ENCODE results near the gene MACROD2. TPM values are rescaled to one million over a fixed set of nuclear protein-coding genes. Genes with fewer than 3 reads are reported as not detected.

MACROD2 gene
- total and polyA plus RNA-seq, 11 donors, result 0.54 to 5.4 (median 2.4) TPM

- TF ChIP-seq POLR2A (IDR thresholded peaks at IDR 0.05), result no peak
- TF ChIP-seq, protein P1, sequence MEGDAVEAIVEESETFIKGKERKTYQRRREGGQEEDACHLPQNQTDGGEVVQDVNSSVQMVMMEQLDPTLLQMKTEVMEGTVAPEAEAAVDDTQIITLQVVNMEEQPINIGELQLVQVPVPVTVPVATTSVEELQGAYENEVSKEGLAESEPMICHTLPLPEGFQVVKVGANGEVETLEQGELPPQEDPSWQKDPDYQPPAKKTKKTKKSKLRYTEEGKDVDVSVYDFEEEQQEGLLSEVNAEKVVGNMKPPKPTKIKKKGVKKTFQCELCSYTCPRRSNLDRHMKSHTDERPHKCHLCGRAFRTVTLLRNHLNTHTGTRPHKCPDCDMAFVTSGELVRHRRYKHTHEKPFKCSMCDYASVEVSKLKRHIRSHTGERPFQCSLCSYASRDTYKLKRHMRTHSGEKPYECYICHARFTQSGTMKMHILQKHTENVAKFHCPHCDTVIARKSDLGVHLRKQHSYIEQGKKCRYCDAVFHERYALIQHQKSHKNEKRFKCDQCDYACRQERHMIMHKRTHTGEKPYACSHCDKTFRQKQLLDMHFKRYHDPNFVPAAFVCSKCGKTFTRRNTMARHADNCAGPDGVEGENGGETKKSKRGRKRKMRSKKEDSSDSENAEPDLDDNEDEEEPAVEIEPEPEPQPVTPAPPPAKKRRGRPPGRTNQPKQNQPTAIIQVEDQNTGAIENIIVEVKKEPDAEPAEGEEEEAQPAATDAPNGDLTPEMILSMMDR (IDR thresholded peaks at IDR 0.05), result no peak
- Histone ChIP-seq H3K36me3 (no peaks in the 10 kb centered on the region), H3K9me3 (no peaks in the 10 kb centered on the region), H3K4me1 (no peaks in the 10 kb centered on the region), H3K27ac (no peak overlapping the region), H3K27me3 (peaks cover 0 to 3% (median 0%) of the 10 kb centered on the region in 9 donors), H3K4me3 (no peak overlapping the region)
- WGBS, 4 donors, result 70 to 80% (median 76%) methylated on average over 6 of the region's 6 CpGs
- intact Hi-C loops (cut with DNase I), result no loop called here
- DNase-seq (no peak), ATAC-seq (no peak)
Observed at GRCh38 chr20:15642109-15642508, 1646.8 kb downstream of the MACROD2 start.

DNA sequence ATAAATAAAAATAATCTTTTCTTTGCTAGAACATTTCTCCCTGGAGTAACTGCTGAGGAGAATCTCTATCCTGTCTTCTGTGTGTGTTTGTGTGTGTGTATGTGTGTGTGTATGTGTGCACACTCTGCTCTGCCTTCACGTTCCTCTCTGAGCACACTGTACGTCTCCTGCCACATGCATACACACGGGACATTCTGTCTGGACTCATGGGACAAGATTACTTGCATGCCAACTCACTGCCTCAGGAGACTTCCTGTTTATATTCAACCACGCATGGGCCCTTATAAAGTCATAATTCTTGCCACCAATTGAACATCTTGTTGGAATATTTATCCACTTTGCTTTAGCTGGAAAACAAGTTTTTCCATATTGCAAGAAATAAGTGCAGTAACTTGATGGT, 1647.4 kb downstream of the MACROD2 start:
- WGBS, 4 donors, result 42 to 59% (median 50%) methylated on average over 4 of the region's 4 CpGs
- no peak for DNase-seq
- intact Hi-C loops (cut with DNase I), result no loop called here
- Histone ChIP-seq H3K27ac (no peak overlapping the region), H3K4me3 (no peak overlapping the region), H3K27me3 (peaks cover 0 to 3% (median 0%) of the 10 kb centered on the region in 9 donors), H3K4me1 (no peaks in the 10 kb centered on the region), H3K36me3 (no peaks in the 10 kb centered on the region), H3K9me3 (no peaks in the 10 kb centered on the region)
- ATAC-seq, result no peak
- TF ChIP-seq, protein P1 (IDR thresholded peaks at IDR 0.05), result no peak
- no peak for TF ChIP-seq POLR2A (IDR thresholded peaks at IDR 0.05)

- Histone ChIP-seq H3K27me3 (peaks cover 0 to 3% (median 0%) of the 10 kb centered on the region in 9 donors), H3K4me1 (no peaks in the 10 kb centered on the region), H3K4me3 (no peak overlapping the region), H3K27ac (no peak overlapping the region), H3K36me3 (no peaks in the 10 kb centered on the region), H3K9me3 (no peaks in the 10 kb centered on the region)
- no peak for DNase-seq
- intact Hi-C loops (cut with DNase I), result no loop called here
- TF ChIP-seq, protein P1 (IDR thresholded peaks at IDR 0.05), result no peak
- no peak for TF ChIP-seq POLR2A (IDR thresholded peaks at IDR 0.05)
- ATAC-seq, result no peak
- WGBS, 4 donors, result 45 to 86% (median 79%) methylated on average over 2 of the region's 2 CpGs
Observed at GRCh38 chr20:15643713-15644112, 1648.4 kb downstream of the MACROD2 start.

GRCh38 chr20:15645816-15646215, 1650.5 kb downstream of the MACROD2 start:
- intact Hi-C loops (cut with DNase I), result no loop called here
- no peaks in the 10 kb centered on the region for H3K9me3 ChIP-seq
- H3K36me3 ChIP-seq, result no peaks in the 10 kb centered on the region
- H3K4me1 ChIP-seq, result no peaks in the 10 kb centered on the region
- H3K4me3 ChIP-seq, result no peak overlapping the region
- DNase-seq (no peak), ATAC-seq (no peak)
- H3K27me3 ChIP-seq, result peaks cover 0 to 3% (median 0%) of the 10 kb centered on the region in 9 donors
- H3K27ac ChIP-seq, result no peak overlapping the region
- 77 to 87% (median 84%) methylated on average over 2 of the region's 2 CpGs for WGBS, 4 donors
- TF ChIP-seq, protein P1 (IDR thresholded peaks at IDR 0.05), result no peak
- TF ChIP-seq POLR2A (IDR thresholded peaks at IDR 0.05), result no peak
